Left renal pelvis (tissue), 4 donors: ENCODE data around the gene SRSF1. TPM values are rescaled to one million over a fixed set of nuclear protein-coding genes. Genes with fewer than 3 reads are reported as not detected.
A peak's percentile ranks its signal among the peaks of the same experiment; 100 is the strongest.

Experiments used
- DNase-seq, 4 donors: peaks; one replicate each; pipeline ENCODE4 v3.0.0-alpha.2; 2013; ENCODE audit warnings: low read depth in 4 of 4, low spot score in 3 of 4
- polyA plus RNA-seq, 4 donors: library from polyadenylated mRNA; unstranded; fragments of 120-200 nt; gene quantifications; one replicate each; pipeline ENCODE4 v1.2.1, GENCODE V29; 2013; ENCODE audit not compliant: insufficient read length in 4 of 4

SRSF1 gene
- polyA plus RNA-seq, 4 donors: 252 to 383 (median 352) TPM

DNA sequence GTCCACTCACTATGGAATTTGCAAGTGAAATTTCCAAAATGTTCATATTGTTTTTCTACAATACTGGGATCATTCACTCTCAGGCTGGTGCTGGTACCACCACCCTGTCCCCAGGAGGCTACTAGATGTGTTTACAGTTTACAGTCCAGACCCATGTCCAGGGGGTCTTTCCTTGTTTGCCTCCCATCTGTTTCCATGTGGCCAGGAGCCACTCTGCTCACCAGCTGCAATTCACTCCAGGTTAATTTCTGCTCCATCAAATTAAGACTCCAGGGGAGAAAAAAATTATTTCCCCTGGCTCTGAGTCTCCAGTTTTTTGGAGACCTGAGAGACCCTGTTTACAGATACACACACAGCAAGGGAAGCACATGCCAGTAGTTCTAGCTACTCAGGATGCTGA lies 12.5 kb upstream of the SRSF1 start:
- no peak for DNase-seq

DNA sequence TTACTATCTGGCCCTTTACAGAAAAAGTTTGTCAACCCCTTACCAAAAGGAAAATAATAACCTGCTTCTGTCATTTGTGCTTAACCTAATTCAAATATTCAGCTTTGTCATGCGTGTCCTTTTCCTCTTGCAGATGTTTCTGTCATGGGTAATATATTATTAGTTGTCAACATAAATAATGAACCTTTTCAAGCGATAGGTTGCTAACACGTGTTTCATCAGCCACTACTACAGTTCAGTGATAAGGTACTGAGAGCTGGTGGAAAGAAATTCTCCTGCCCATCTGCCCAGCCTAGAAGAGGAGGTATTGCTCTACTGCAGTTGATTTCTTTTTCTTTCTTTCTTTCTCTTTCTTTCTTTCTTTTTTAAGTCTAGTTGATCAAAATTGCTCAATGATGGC lies 12.0 kb upstream of the SRSF1 start:
- no peak for DNase-seq

DNA sequence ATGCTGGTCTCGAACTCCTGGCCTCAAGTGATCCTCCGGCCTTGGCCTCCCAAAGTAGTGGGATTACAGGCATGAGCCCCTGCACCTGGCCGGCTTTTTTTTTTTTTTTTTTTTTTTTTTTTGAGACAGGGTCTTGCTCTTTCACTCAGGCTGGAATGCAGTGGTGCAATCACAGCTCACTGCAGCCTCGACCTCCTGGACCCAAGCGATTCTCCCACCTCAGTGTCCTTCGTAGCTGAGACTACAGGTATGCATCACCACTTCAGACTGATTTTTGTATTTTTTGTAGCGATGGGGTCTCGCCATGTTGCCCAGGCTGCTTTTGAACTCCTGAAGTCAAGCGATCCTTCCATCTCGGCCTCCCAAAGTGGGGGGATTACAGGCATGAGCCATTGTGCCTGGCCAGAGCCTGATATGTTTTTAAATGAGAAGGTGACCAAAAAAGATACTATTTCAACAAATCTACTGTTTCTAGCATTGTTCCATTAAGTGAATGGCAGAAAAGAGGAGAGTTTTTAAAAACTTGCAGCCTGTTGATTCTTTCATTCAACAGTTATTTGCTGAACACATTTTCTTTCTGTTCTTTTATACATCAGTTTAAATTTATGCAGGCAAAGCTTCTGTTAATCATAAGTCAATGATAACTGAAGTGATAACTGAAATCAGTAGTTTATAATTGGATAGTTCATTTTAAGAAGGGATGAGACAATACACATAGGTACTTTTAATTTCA lies 3.2 kb upstream of the SRSF1 start:
- DNase-seq: no peak

DNA sequence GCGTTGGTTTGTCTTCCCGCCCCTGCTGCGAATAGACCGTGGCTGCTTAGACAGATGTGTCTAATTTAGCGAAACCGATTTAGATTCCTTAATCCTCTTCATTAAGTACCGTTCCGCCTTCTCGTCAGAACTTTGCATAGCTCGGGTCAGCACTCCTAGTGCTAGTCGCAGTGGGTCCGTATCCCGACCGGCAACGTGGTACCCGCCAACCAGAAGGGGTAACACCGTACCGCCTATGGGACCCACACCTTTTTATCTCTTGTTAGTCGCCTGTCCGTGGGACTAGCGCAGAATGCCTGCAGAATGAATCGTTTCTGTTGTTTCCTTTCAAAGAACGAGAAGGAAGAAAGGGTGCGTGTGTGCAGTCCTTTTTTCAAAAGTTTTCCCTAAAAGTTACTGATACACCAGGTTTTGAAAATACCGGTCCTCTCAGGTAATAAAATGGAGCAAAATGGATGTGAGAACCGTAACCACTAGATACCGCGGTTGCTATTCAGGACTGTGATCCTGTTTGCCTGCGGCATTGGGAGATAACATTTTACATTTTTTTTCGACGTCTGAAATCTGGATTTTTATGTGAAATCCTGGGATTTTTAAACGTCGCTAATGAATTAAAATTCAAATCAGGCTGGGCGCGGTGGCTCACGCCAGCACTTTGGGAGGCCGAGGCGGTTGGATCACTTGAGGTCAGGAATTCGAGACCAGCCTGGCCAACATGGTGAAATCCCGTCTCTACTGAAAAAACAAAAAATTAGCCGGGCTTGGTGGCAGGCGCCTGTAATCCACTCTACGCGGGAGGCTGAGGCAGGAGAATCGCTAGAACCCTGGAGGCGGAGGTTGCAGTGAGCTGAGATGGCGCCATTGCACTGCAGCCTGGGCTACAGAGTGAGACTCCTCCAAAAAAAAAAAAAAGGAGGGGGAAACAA lies 998 bp upstream of the SRSF1 start:
- no peak for DNase-seq

DNA sequence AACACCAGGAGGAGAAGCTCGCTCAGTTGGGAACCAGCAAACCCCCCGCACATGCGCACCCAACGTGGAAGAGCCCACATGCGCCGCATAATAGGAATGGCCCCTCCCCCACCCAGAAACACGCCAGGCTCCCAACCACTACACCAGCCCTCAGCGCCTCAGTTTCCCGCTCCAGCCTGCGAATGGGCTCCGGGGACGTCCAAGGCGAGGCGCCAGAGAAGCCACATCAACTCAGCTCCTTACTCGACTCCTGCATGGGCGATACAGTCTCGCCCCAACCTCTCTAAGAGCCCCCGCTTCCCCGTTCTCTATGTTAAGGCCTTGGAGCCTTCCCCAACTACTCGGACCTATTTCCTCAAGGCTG lies 504 bp downstream of the SRSF1 start:
- DNase-seq: peak; percentile 55 to 72 (median 68)

DNA sequence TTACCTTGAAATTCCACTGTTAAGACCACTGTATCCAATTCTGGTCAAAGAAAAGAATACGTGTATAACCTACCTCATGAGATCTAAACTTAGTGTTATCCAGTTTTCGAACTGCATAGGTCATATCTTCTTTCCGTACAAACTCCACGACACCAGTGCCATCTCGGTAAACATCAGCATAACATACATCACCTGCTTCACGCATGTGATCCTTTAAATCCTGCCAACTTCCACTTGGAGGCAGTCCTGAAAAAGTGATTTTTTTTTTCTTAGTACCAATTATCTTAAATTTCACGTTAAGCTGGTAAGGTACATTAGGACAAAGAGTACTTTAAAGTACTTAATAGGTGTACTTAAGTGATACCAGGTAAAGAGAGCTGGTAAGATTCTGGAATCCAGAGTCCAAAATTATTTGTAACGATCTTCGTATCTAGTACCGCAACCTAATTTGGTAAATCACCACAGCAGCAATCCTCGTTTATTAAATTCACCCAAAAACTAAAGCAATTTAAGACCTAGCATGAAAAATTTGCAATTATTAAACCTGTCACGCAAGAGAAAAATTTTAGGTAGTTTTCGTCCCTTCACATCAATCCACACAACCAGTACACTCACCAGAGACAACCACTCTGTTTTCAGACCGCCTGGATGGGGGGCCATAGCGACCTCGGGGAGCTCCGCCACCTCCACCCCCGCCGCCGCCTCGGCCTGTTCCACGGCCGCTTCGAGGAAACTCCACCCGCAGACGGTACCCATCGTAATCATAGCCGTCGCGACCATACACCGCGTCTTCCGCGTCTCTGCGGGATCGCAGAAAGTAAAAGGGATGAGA lies 1.1 kb downstream of the SRSF1 start:
- DNase-seq: no peak

DNA sequence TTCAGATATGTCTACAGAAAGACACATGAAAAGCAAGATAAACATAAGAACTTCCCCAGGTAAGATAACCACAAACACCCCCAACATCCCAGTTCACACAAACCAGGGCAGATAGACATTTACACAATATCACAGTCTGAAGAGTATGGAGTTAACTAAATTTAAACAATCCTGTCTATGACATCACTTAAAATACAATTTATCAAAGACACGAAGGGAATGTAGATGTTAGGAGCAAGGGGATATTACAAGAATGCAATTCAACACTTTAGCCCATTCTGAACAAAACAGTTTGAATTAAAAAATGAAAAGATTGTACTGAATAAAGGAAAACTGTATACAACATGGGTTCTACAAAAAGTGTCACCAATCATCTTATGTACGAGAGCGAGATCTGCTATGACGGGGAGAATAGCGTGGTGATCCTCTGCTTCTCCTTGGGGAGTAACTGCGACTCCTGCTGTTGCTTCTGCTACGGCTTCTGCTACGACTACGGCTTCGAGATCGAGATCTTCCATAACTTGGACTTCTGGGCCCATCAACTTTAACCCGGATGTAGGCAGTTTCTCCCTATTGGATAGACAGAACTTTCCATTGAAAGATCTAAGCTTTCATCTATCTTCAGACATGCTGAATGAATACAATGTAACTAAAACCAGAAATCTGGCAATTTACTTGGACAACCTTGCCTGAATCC lies 1.9 kb downstream of the SRSF1 start:
- no peak for DNase-seq

DNA sequence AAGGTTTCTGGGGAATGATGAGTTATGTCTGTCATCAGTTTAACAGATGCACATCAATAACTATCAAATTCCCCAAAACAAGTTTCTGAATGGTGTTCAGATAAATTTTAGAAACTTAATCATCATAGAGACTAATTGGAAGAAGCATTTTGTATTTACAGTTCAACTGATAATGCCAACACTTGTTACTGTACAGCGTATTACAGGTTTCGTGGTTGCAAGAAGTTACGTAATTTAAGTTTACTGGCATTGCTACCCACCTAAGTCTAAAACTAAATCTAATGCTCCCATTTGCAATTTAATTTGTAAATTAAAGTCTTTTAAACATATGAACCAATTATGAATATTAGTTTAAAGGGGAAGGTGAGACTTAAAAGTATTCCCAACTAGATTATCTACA lies 3.0 kb downstream of the SRSF1 start:
- DNase-seq: no peak

DNA sequence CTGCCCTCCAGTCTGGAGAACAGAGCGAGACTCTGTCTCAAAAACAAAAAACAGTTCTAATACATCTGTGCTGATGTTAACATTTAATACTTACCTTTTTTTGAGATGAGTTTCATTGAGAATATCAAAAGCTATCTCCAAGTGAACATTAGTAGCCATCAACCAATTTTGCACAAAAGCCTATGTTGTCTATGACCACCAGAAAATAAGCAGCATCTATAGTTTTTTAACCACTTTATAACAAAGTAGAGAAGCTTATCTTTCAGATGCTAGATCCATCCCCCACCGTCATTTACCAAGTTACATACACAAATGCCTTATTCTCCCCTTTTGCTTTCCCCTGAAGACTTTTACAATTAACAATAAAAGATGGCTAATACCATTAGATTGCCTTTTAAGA lies 4.1 kb downstream of the SRSF1 start:
- no peak for DNase-seq

DNA sequence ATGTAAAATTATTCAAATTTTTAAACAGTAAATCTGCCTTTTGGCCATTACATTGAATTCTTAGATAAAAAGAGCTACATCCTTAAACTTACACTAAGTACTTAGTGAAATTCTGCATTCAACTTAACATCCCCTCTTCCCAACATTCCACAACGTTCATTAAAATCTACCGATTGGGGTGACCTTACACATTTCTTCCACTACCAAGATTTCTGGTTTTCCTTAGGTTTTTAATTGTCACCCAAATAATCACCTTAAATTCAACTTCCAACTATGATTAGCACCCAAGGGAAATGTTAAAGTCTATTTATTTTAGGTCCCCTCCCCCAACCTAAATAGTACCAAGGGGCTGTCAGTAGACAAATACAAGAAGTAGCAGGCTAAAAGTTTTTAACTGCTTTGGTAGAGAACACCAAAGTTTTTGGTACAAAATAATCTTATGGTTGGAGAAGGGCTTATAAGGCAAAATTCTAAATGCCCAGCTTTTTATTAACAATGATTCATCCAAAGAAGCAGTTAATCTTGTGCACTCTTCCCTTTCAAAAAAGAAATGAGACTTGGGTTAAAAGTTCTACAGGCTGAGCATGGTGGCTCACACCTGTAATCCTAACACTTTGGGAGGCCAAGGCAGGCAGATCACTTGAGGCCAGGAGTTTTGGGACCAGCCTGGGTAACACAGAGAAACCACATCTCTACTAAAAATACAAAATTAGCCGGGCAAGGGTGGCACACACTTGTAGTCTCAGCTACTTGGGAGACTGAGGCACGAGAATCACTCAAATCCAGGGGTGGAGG lies 4.7 kb downstream of the SRSF1 start:
- no peak for DNase-seq

DNA sequence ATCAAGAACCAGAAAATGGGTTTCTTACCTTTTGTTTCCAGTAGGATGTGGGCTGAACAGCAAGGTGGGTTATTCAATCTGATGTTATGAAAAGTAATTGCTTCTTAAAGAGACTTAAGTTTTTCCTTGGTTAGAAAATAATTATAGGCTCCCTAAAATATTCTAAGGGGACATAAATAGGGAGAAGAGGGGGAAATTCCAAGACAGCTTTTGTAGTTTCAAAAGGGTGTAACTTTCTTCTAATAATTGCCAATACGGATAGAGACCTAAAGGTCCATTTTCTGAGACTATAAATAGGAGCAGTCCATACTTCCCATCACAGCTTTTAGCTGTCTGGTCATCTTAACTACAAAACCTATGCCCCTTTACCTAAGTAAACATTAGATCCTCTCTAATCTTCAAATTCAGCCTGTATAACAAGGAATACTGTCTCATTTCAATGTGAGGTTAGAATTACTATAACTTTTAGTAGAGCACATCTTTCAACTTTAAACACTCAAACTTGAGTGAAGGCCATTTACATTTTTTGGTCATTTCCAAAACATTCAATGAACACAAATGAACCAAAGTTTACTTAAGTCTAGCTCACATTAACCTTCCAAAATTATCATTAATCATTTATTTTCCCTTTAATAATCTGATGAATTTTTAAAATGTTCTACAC lies 5.5 kb downstream of the SRSF1 start:
- DNase-seq: no peak

DNA sequence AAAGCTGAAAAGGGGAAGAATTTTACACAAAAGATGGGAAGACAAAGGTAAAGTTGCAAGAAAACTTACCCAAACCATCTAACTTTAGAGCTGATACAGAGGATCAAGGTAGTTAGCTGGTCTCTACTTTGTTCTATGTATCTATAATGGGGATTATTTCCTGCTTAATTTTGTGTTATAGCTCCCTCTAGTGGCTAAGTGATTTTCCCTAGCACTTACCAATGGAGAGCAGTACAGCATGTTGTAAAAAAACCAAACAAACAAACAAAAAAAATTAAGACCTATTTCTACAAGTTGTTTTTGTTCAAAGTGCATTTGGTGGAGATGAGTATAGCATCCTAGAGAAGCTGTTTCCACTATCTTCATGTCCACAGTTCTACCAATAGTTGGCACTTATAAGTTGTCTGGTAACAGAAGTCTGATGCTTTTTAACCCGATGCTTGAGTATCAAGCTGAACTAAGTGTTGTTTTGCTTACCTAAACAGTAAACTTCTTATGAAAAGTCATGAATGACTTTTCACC lies 7.5 kb downstream of the SRSF1 start:
- DNase-seq: peak; percentile 51 to 65 (median 60)

DNA sequence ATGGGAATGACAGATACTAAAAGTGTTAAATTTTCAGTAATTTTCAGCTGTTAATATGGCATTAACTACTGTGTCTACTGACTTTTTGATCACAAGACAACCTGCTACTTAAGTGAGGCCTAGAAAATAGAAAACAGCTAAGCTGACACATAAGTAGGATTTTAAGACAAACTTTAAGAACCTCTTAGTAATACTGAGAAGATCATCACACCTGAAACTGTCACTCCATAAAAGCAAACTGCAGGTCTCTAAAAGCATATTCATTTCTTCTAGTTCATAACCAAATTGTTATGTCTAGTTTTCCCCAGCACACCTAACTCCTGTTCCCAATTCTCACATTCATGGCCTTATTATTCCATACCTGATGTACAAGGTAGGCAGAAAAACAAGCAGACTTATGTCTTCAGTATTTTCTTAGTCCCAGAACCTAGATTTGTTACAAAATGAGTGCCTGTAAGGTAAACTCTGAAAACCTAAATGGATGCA lies 8.0 kb downstream of the SRSF1 start:
- no peak for DNase-seq

DNA sequence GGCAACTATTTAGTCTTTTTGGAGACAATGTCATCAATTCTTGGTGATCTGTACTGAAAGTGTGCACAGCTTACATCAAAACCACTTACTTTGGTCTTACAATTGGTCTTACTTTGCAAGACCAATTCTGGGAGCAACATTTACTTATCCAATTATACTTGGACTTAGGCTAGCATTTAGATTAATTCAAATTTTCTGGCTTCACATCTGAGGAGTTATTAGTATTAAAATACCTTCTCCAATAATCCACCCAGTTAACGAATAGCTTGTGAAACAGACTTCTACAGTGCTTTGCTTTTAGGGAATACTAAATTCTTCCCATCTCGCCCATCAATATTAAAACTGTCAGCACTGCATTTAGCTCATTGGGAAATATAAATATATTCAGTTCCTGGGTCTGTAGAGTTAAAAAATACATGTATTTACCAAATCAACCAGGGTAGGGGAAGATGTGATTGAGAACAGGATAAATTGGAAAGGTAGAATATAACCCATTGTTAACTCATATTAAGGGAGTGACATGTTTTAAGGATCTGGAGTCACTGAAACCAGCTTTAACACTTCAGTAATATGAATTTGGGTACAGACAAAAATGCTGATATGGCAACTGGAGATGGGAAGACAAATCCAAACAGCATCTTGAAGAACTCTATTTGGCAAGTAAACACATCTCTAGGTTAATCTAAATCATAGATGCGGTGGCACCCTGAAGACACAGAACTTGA lies 9.8 kb downstream of the SRSF1 start:
- no peak for DNase-seq

DNA sequence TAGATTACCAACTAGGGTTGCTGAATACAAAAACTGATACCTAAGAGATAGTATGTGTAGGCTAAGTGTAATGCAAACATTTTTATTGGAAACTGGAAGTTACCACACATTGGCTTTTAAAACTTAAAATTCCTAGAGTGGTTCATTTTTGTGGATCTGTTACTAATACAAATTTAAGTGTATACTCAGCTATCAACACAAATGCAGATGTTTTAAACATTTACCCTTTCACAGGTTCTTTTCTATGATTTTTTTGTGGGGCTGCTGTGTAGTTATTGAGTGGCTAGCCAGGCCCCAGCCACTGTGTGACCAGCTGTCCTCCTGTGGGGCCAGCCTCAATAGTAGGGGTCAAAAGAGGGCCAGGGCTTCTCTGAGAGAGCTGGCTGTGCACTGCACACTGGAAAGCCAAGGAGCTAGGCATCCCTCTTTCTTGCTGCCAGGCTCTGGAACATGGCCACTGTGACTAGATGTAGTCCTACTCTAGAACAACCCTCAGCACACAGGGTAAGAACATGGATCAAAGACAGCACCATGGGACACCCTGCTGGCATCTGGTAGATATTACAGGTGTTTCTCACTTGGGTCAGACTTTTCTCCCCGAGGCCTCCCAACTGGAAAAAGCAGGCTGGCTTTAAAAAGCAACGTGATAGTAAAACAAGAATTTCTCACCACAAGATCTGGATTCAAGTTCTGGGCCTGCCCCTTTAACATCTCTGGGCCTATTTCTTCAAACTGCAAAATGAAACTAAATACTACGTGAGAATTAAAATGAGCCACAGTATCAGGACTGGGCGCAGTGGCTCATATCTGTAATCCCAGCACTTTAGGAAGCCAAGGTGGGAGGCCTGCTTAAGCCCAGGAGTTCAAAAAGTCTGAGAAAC lies 11.7 kb downstream of the SRSF1 start:
- peak in 3 of 4 donors; percentile 47 to 58 (median 54) for DNase-seq

DNA sequence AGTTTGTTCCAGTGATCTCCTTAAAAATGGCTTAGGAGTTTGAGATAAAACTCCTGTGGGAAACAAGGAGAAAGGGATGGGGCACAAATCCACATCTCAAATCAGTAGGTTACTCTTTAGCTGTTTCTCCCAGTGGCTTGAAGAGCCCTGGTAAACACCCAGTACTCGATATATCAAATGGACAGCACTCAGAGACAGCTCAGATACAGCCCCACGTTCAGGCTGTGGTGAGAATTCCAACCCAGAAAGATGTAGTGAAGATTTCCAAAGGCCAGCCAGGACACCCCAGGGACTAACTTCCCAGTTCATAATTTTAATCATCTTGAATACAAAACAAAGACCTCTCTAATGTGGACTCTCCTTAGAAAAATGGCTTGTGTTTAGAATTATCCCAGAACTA lies 12.6 kb downstream of the SRSF1 start:
- no peak for DNase-seq
